Kidney tubule cell (primary cell): ENCODE measurements around the gene LGR4.
A peak's percentile ranks its signal among the peaks of the same experiment; 100 is the strongest.

Experiments
- DNase-seq: peaks from one replicate; pipeline ENCODE4 v3.0.0-alpha.2; 2018; ENCODE audit warnings: low spot score

The LGR4 gene

GRCh38 chr11:27459191-27459590 lies 13.4 kb downstream of the LGR4 start:
- DNase-seq = peak; percentile 93

- DNase-seq = no peak
Measured at GRCh38 chr11:27458182-27458581, 14.4 kb downstream of the LGR4 start.

DNA sequence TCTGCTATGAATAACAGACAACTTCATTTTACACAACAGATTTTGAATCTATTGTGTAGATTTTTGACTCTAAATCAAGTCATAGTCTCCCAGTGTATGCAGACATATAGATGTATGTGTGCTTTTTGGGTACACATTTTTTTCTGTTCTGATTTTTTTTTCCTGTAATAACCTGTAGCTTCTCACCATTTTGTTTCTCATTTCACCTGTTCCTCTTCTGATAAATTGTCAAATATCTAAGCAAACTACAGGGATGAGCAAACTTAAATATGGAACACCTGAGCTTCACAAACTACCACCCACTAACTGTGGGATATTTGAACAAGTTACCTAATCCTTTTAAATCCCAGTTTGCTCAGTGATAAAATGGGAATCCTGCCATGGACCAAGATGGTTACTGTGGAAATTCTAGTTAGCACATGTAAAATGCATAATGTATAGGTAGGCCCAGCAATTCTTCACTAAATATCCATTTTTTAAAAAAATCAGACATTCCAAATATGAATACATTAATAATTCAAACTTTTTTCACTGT lies 15.7 kb downstream of the LGR4 start:
- no peak for DNase-seq

- DNase-seq = peak; percentile 94
Measured at GRCh38 chr11:27456140-27456794, 16.3 kb downstream of the LGR4 start.

DNA sequence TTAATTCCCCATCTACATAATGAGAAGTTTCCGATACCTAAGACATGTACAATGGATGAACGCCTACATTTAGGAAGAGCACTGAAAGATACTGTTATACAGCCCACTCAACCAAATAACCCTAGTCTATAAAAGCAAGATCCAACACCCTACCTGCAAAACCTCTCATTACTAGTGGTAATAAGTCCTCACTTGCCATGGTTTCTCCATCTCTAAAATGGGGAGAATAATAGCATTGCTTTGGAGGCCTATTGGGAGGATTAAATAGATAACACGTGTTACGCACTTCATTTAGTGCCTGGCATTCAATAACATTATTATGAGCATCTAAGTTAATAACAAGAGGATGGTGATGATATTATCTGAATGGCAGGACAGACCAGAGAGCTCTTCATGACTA lies 16.9 kb downstream of the LGR4 start:
- no peak for DNase-seq

DNA sequence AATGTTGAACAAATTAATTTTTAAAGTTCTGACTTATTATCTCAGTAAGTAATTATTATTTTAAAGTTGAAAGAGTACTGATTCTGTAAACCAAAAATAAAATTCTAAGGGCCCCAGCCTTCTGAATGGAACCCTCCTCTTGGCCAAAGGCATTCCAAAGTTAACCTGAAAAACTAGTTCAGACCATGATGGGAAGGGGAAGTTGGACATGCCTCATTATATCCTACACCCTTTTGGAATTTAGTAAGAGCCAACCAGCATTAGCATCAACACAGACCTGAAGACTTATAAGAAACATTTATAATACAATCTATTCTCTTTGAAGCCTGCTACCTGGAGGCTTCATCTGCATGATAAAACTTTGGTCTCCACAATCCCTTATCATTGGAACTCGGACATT lies 18.9 kb downstream of the LGR4 start:
- DNase-seq = no peak

DNA sequence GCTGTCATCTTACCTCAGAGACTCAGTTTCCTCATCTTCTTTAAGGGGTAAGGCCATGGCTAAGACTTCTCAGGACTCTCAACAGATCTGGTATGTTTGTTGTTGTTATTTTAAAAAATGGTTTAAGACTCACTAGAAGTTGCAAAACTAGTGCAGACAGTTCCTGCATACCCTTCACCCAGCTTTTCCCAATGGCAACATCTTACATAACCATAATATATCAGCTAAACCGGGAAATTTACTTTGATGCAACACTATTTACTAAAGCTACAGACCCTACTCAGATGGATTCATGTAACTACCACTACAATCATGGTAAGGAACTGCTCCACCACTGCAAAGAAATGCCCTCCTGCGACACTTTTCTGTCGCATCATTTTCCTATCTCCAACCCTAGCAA lies 20.4 kb downstream of the LGR4 start:
- DNase-seq = no peak

DNA sequence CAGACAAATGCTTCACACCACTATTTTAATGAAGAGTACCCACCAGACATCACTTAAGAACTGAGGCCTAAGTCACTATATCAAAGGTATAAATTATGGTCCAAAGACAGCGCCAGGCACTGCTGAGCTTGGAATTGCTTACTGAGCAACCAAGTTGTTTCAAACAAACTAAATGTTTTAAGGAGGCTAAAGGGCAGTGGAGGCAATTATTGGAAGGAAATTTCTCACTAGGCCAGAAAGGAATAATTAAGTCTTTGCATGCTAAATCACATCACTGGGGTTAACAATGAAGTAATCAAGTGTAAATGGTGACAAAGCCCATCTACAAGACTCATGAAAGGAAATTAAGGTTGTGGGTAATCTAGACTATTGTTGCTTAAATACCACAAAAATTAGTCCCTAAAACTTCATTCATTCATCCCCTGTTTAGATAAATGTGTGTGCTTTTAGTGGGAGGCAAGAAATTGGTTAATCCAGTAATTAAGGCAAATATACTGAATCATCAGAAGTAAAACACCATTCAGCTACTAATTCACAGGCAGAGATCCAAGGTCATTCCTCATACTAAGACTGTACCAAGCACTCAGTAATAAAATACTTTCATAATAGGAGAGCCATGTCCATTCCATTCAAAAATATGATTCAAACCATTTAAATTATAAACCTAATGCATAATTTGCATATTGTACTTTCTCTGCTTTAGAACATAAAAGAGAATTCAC lies 21.2 kb downstream of the LGR4 start:
- no peak for DNase-seq

DNA sequence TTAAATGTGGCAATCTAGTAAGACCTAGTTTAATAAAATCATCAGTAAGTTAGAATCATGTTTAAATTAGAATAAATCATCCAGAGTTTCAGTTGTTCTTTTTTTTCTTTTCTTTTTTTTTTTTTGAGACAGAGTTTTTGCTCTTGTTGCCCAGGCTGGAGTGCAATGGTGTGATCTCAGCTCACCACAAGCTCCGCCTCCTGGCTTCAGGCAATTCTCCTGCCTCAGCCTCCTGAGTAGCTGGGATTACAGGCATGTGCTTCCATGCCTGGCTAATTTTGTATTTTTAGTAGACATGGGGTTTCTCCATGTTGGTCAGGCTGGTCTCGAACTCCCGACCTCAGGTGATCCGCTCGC lies 24.4 kb downstream of the LGR4 start:
- DNase-seq = peak; percentile 40

DNA sequence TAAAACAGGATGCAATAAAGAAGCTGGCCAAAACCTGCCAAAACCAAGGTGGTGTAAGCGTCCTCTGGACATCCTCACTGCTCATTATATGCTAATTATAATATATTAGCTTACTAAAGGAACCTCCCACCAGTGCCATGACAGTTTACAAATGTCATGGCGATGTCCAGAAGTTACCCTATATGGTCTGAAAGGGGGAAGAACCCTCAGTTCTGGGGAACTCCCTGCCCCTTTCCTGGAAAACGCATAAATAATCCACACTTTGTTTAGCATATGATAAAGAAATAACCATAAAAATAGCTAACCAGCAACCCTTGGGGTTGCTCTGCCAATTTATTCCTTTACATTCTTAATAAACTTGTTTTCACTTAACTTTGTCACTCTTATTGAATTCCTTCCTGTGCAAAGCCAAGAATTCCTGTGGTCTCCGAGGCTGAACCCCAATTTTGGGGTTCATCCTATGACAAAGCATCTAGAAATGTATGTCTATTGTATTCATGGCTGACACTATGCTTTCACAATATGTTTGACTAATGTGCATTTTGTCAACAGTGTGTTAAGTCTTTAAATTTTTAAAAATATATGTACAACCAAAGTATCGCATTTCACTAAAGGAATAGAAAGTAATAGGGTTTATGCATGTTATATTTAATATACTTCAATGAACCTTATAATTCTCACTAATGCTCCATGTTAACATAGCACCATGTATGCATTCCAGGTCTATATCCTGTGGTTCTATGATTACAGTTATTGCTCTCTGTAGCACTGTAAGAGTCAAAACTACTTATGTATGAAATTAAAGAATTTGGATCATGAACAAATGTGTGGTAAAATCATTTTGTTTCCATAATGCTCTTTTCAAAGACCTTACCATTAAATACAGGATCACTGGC lies 25.1 kb downstream of the LGR4 start:
- DNase-seq = peak; percentile 18

DNA sequence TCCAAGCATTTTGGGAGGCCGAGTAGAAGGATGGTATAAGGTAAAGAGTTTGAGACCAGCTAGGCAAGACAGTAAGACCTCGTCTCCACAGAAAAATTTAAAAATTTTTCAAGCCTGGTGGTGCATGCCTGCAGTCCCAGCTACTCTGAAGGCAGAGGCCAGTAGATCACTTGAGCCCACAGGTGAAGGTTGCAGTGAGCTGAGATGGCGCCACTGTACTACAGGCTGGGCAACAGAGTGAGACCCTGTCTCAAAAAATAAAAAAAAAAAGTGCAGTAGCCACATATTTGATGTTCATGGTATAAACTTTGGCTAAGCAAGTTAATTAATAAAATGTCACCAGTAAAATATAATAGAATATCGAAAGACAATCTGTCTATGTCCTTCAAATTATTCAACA lies 27.0 kb downstream of the LGR4 start:
- no peak for DNase-seq

DNA sequence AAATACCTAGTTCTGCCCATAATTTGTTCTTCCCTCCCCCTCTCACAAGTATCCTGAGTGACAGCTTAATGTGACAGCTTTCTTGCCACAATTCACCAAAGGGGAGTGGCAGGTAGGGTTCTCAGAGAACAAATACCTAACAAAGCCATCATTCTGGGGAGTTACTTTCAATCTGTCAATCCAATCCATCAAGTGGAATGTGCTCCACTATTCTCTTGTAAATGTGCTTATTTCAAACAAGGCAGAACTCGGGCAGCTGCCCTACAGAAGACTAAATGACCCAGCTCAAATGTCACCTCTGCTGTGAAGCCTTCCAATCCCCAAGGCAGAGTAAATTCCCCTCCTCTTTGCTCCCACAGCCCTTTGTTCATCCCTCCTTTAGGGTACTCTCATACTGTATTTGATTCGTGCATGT lies 27.8 kb downstream of the LGR4 start:
- DNase-seq = peak; percentile 20

- no peak for DNase-seq
Measured at GRCh38 chr11:27443746-27444507, 28.7 kb downstream of the LGR4 start.

GRCh38 chr11:27443227-27443626 lies 29.4 kb downstream of the LGR4 start:
- no peak for DNase-seq

GRCh38 chr11:27440090-27440489 lies 32.5 kb downstream of the LGR4 start:
- DNase-seq = no peak

- DNase-seq = no peak
Measured at GRCh38 chr11:27438595-27438981, 34.0 kb downstream of the LGR4 start.

DNA sequence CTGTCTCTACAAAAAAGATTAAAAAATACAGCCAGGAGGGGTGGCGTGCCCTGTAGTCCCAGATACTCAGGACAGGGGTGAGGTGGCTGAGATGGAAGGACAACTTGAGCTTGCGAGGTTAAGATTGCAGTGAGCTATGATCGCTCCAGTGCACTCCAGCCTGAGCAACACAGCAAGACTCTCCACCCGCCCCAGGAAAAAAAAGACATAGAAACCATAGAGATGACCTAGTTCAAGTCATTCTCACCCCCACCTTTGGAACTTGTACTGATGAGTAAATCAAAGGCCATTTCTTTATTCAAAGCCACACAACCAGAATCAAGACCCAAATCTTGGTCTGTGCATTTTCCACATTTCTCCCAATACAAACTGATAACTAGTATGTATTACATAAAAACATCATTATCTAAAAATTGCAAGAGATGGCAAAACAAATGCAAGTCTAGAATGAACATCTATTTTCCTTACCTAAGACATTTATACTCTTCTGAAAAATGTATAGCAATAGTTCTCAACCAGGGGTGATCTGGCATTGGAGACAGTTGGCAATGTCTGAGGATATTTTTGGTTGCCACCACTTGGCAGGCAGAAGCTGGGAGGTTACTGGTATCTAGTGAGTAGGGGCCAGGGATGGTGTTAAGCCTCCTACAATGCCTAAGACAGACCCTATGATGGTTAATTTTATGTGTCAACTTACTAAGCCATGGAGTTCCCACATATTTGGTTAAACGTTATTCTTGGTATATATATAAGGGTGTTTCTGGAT lies 34.6 kb downstream of the LGR4 start:
- peak; percentile 78 for DNase-seq

DNA sequence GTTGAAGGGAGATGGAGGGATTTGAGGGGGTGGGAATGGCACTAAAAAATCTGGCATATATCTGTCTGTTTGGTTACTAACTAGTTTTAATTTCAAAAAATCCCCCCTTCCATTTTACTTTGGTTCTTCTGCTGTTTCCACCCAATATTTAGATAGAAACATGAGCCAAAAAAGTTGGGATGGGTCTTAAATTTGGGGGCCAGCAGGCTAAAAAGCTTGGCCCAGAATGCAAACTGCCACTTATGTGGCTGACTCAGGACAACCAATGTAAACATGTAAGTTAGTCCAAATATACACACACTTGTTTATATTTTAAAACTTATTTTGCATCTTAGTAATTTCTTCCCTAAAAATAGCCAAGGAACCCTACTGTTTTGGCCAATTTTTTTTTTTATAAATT lies 35.7 kb downstream of the LGR4 start:
- DNase-seq = no peak

GRCh38 chr11:27433742-27434141 lies 38.8 kb downstream of the LGR4 start:
- DNase-seq = no peak

DNA sequence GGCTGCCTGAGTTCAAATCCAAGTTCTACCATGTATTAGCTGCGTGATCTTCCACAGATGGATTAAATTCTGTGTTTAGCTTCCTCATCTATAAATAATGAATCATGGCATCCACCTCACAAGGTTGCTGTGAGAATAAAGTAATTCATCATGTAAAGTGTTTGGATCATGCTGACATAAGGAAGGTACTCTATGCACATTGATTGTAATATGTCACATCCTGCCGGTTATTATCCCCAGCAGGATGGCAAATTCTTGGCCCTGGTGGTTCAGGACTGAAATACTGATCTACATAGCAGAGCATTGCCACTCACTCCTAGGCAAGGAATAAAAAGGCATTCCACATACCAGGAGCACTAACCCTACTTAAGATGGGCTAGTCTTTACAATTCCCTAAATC lies 40.8 kb downstream of the LGR4 start:
- DNase-seq = peak; percentile 32

GRCh38 chr11:27429761-27430393 lies 42.7 kb downstream of the LGR4 start:
- no peak for DNase-seq
